ENCODE data around the gene ZNF420. TPM values are rescaled to one million over a fixed set of nuclear protein-coding genes. Genes with fewer than 3 reads are reported as not detected.
"Not testable (repeated sequence)": the region's sequence is repeated elsewhere in the genome, so short reads cannot be mapped to it uniquely, and the experiment has no call there.

The ZNF420 gene
- total and polyA plus RNA-seq, 2 of the 13 experiments (the other 11 are each of a cell fraction or from before 2014, with no cell fraction given) = 1.4 to 6.6 TPM

GRCh38 chr19:37122093-37122492 lies 43.9 kb downstream of the ZNF420 start:
- H3K27ac ChIP-seq (ENCODE audit: extremely low read length, insufficient read depth, low read length); H3K4me2 ChIP-seq (ENCODE audit: low read depth, low read length); CTCF ChIA-PET (ENCODE audit: low intra/inter-chr PET ratio, low total read pairs); H3K27me3 ChIP-seq (ENCODE audit: control insufficient read depth in 1 of 2, insufficient read depth in 2 of 2, low read length in 2 of 2); BruUV-seq (replicated peaks); H3K79me2 ChIP-seq (ENCODE audit: insufficient read depth, low read length); ATAC-seq; H3K4me1 ChIP-seq (ENCODE audit: insufficient read depth, low read length); POLR2A ChIA-PET; H3K9ac ChIP-seq (ENCODE audit: insufficient read depth, low read depth, low read length); in situ Hi-C loops (cut with HindIII; ENCODE audit: extremely low pct_ligation_motif_present, low pct_unique_long_range_greater_than_20kb); H3K4me3 ChIP-seq (replicated peaks in 1 of 3; ENCODE audit: insufficient read depth in 1 of 3, low read depth in 2 of 3, low read length in 3 of 3); DNase-seq (ENCODE audit: low spot score); FAIRE-seq; intact Hi-C loops (cut with micrococcal nuclease; ENCODE audit: unreplicated experiment); H4K20me1 ChIP-seq (ENCODE audit: insufficient read depth, low read length); H3K36me3 ChIP-seq (replicated peaks in 1 of 2; ENCODE audit: control insufficient read depth in 1 of 2, insufficient read depth in 2 of 2, low read length in 2 of 2); H2AFZ ChIP-seq (ENCODE audit: low read length): not testable (repeated sequence)
- H3K9me3 ChIP-seq (ENCODE audit: low read length) = peaks cover 48% of the 10 kb centered on the region
- WGBS (ENCODE audit: low lambda C conversion rate) = 79% methylated on average over 2 of the region's 3 CpGs

- no peak overlapping the region for H3K4me3 ChIP-seq (replicated peaks in 1 of 3; ENCODE audit: insufficient read depth in 1 of 3, low read depth in 2 of 3, low read length in 3 of 3)
Measured at GRCh38 chr19:37127999-37128820, 50.0 kb downstream of the ZNF420 start.

More at GRCh38 chr19:37127999-37128820, 50.0 kb downstream of the ZNF420 start:
- peaks cover 100% of the 10 kb centered on the region for H3K9me3 ChIP-seq (ENCODE audit: low read length)
- H3K79me2 ChIP-seq (ENCODE audit: insufficient read depth, low read length) = no peaks in the 10 kb centered on the region
- no peak overlapping the region for H2AFZ ChIP-seq (ENCODE audit: low read length)
- WGBS (ENCODE audit: low lambda C conversion rate) = 90% methylated on average over 12 of the region's 12 CpGs
- no peak overlapping the region for H3K9ac ChIP-seq (ENCODE audit: insufficient read depth, low read depth, low read length)
- no peaks in the 10 kb centered on the region for H3K4me1 ChIP-seq (ENCODE audit: insufficient read depth, low read length)
- H3K36me3 ChIP-seq (replicated peaks in 1 of 2; ENCODE audit: control insufficient read depth in 1 of 2, insufficient read depth in 2 of 2, low read length in 2 of 2) = peaks cover 3 to 14% of the 10 kb centered on the region in 2 experiments; a peak in 4 of 5 replicates
- in situ Hi-C loops (cut with HindIII; ENCODE audit: extremely low pct_ligation_motif_present, low pct_unique_long_range_greater_than_20kb) = no loop called here
- TF ChIP-seq ZNF543 (CRISPR knock-in tag; IDR thresholded peaks at IDR 0.05) = no peak
- no peak for TF ChIP-seq BCL3 (CRISPR knock-in tag; IDR thresholded peaks at IDR 0.05)
- TF ChIP-seq ZNF296 (CRISPR knock-in tag; conservative IDR thresholded peaks at IDR 0.05) = no peak
- TF ChIP-seq ZBTB25 (CRISPR knock-in tag; IDR thresholded peaks at IDR 0.05) = no peak
- TF ChIP-seq ZNF326 (CRISPR knock-in tag; IDR thresholded peaks at IDR 0.05; ENCODE audit: borderline replicate concordance) = no peak
- peak; percentile 99 for TF ChIP-seq ZNF274 (CRISPR knock-in tag; IDR thresholded peaks at IDR 0.05)
- FAIRE-seq (no peak), ATAC-seq (no peak), DNase-seq (ENCODE audit: low spot score) (no peak)
- BruUV-seq (replicated peaks) = no TSS peak
- no peaks in the 10 kb centered on the region for H4K20me1 ChIP-seq (ENCODE audit: insufficient read depth, low read length)
- intact Hi-C loops (cut with micrococcal nuclease; ENCODE audit: unreplicated experiment) = no loop called here
- no peak overlapping the region for H3K4me2 ChIP-seq (ENCODE audit: low read depth, low read length)
- POLR2A ChIA-PET = no interaction called here
- no peaks in the 10 kb centered on the region for H3K27me3 ChIP-seq (ENCODE audit: control insufficient read depth in 1 of 2, insufficient read depth in 2 of 2, low read length in 2 of 2)
- H3K27ac ChIP-seq (ENCODE audit: extremely low read length, insufficient read depth, low read length) = no peak overlapping the region
- CTCF ChIA-PET (ENCODE audit: low intra/inter-chr PET ratio, low total read pairs) = no interaction called here

All from HepG2 (cell line).